ENCODE results near the gene THAP4. TPM values are rescaled to one million over a fixed set of nuclear protein-coding genes. Genes with fewer than 3 reads are reported as not detected.
A peak's percentile ranks its signal among the peaks of the same experiment; 100 is the strongest.
"Not testable (repeated sequence)": the region's sequence is repeated elsewhere in the genome, so short reads cannot be mapped to it uniquely, and the experiment has no call there.

The THAP4 gene
- total RNA-seq, 1 donor from 2014 or later, result 20.0 TPM

DNA sequence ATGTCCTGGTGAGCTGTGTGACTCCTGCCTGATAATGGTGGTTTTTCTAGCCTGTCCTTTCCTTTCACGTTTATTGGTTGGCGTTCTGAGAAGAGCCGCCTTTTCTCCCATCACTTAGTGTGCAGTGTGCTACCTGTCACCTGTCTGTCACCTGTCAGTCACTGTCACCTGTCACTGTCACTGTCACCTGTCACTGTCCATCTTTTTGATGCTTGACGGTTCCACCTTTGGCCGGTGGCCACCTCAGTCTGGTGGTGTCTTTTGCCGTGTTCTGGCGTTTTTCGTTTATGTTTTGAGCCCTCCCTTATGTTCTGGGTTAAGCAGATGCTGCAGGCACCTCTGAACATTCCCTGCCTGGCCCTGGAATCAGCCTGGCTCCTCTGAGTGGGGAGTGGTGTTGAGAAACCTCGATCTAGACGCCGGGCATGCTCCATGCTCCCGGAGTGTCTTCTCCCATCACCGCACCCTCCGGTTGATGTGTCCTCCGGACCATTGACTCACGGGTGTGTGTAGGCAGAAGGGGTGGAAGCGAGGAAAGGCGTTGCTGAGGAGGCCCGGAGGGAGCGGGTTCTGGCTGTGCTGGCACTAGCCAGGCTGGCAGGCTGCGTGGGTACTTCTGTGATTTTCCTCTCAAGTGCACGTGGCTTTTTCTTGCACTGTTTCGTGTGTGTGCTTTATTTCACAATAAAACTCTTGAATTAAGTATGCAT lies 28.9 kb upstream of the THAP4 start:
- DNase-seq, result no peak

GRCh38 chr2:241662731-241663130 lies 25.8 kb upstream of the THAP4 start:
- DNase-seq, result not testable (repeated sequence)

DNA sequence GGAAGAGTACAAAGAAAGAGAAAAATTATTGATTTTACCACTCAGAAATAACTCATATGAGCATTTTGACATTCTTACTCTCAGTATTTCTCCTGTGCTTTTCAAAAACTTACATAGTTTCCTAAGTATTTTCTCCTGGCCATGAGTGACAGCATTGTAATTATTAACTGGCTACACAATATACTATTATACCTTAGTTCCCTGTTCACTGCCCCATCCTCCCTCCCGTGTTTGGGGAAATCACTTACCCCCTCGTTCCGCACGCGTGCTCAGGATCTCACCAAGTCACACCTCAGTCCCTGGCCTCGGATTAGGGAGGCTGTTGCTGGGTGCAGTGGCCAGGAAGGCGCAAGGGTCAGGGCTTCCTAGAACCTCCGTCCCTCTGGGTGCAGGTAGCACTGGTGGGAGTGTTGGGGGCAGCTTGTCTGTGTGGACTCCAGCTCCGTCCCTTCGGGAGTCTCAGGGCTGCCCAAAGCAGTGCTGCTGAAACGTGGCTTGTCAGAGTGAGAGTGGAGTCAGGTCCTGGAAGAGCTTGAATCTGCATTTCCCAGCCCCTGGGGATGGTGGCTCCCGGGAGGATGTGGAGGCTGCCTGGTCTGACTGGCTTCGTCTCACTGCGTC lies 23.7 kb upstream of the THAP4 start:
- no peak for DNase-seq

GRCh38 chr2:241659150-241659739 lies 22.3 kb upstream of the THAP4 start:
- peak; percentile 39 for DNase-seq

GRCh38 chr2:241658296-241658695 lies 21.3 kb upstream of the THAP4 start:
- no peak for DNase-seq

GRCh38 chr2:241657786-241658254 lies 20.9 kb upstream of the THAP4 start:
- DNase-seq, result no peak

DNA sequence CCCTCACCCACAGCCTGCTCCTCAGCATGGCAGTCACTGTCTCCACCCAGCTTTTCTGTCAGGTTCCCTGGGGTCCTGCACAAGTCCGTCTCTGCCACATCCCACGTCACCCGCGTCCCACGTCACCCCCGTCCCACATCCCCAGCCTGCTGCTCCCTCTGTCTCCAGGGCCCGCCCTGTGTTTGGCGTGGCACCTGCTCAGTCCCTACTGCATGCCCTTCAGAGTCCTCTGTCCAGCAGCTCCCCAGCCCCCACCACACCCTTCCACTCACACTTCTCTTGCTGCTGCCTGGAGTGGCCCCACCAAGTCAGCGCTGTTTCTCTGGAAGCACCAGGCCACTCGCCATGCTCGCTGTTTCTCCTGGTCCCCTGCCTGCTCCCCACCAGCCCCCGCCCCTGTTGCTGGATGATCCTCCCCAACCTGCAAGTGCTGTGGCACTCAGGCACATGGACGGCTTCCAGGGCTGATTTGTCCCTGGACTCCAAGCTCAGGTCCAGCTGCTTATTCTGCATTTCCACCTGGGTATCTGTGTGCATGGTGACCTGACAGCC lies 19.3 kb upstream of the THAP4 start:
- DNase-seq, result no peak

GRCh38 chr2:241655516-241656189 lies 18.7 kb upstream of the THAP4 start:
- DNase-seq, result no peak

DNA sequence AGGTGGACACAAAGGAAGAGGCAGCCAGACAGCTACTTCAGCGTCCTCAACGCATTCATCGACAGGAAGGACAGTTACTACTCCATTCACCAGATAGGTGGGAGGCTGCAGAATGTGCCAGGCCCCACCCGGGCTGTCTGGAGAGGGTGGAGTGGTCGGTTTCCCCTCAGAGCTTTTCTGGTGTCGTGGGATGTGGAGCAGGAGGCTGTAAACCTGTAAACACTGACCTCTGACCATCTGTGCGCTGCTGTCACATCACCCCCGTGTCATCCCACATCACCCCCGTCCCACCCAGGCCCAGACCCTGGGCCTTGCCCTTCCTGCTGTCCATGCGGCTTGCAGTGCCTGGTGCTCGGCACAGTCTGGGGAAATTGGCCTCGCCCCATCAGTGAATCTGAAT lies 17.6 kb upstream of the THAP4 start:
- no peak for DNase-seq

DNA sequence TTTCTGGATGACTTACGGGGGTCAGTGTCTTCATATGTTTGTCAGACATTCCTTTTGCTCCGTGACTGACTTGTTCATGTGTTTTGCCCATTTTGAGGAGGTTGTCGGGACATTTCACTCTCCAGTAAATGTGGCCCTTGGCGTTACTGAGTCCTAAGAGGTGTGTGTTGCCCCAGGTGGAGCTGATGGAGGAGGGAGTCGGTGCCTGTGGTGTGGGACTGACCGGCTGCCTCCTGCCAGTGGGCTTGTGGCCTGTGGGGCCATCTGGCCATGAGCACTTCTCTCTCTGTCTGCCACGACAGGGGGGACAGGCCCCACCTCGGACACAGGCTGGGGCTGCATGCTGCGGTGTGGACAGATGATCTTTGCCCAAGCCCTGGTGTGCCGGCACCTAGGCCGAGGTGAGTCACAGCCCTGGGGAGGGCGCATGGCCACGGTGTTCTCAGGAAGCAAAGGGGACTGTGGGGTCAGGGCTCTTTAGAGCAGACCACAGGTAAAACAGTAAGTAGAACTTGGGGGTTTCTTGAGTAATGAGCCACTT lies 16.3 kb upstream of the THAP4 start:
- no peak for DNase-seq

GRCh38 chr2:241652722-241653121 lies 15.8 kb upstream of the THAP4 start:
- no peak for DNase-seq

- no peak for DNase-seq
Observed at GRCh38 chr2:241652142-241652541, 15.2 kb upstream of the THAP4 start.

DNA sequence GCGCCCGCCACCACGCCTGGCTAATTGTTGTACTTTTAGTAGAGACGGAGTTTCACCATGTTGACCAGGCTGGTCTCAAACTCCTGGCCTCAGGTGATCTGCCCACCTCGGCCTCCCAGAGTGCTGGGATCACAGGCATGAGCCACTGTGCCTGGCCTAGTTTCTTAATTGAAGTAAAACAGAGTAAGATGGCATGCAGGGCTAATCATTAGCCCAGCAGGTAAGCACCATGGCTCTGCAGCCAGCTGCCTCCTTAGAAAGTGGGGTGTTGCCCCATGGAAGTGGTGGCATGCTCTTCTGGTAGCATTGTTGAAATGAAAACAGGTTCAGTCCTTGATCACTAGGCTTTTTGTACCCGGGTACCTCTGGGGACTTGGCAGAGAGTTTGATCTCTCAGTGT lies 13.0 kb upstream of the THAP4 start:
- DNase-seq, result no peak

DNA sequence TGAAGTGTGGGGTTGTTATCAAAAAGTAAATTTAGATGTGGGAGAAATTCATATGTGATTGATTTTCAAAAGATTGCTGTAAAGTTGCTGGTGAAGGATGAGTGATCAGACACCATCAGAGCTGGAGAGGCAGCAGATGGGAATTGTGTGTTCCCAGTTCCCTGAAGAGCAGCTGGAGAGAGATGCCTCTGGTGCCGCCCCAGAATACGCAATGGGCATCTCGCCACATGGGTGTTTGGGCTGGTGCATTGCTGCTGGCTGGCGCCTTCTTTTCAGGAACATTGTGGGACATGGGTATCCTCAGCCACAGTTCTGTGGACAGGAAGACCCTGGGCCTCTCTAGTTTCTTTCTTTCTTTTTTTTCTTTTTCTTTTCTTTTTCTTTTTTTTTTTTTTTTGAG lies 12.4 kb upstream of the THAP4 start:
- no peak for DNase-seq

DNA sequence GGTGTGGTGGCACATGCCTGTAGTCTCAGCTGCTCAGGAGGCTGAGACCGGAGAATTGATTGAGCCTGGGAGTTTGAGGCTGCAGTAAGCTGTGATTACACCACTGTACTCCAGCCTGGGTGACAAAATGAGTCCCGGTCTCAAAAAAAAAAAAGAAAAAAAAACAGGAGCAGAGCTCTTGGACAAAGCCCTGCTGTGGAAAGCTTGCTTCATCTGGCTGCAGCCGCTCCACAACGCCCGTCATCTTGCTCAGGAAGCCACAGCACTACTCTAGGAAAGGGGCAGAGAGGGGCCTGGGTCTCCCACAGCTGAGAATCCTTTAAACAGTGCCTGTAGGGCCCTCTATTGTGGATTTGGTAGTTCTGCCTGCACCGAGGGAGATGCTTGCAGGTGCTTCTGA lies 11.5 kb upstream of the THAP4 start:
- DNase-seq, result no peak

DNA sequence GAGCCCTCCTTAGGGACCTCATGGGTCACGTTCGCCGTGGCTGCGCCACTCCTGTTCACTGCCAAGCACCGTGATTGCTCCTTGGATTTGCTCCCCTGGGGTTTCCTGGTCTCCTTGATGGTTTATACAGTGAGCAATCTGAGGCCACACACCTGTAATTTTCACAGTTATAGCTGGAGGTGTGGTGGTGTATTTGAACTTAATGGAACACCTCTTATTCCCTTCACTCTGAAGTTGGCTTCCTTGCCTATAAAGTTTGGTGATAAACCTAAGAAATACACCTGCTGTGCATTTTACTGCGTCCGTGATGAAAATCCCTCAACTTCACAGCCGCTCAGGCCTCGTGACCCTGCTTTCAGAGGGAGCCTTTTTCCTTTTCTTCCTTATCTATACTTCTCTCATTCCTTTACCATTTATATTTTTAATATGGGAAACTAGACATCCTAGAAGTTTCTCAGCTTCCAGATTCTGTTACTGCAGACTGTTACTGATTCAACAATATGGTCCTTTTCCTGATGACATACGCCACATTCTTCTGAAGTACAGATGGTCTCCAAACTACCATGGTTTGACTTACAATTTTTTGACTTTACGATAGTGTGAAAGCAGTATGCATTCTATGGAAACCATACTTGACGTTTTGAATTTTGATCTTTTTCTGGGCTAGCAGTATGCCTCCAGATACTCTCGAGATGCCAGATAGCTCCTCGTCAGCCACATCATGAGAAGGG lies 9.1 kb upstream of the THAP4 start:
- DNase-seq, result no peak

- no peak for DNase-seq
Observed at GRCh38 chr2:241645056-241645914, 8.3 kb upstream of the THAP4 start.

GRCh38 chr2:241641631-241642030 lies 4.7 kb upstream of the THAP4 start:
- no peak for DNase-seq

DNA sequence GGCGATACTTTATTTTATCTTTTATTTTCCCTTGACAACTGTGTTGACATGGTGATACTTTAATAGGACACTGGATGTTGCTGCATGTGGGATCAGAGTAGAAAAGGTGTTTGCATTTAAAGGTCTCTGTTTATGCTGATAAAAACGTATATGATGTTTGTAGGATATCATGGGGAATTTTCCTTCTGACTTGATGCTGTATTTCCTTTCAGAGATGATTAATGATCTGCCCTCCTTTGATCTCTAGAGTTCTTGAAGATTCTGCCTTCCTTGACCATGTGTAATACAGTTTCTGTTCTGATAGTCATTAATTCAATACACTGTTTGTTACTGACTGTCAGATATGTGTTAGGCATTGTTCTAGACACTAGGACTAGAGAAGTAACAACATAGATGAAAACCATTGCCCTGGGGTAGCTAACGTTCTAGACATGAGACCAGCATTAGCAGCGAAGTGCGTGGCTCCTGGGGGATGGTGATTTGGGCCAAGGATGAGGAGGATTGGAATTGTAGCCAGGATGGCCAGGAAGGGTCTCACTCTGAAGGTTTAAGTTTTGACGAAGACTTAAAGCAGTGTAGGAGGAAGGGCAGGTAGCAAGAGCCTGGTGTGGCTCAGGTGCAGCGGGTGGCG lies 3.3 kb upstream of the THAP4 start:
- no peak for DNase-seq

DNA sequence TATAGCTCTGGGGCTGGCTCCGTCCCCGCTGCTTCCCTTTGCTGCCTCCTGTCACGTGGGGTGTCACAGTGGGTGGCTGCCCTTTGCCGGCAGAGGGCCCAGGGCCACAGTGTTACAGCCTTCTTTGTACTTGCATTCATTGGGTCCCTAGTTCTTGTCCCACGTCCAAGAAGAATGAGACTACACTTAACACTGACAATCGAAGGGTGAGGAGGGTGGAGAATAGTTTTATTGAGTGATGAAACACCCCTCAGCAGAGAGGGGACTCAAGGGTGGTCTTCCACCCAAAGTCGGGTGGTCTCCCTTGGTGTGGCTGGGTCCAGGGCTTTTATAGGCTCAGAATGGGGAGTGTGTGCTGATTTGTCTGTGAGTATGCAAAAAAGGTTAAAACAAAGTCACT lies 2.4 kb upstream of the THAP4 start:
- no peak for DNase-seq

Data from skin of body (tissue), 2 donors.